HepG2 (cell line): ENCODE measurements around the gene VMA21. TPM values are rescaled to one million over a fixed set of nuclear protein-coding genes. Genes with fewer than 3 reads are reported as not detected.

Experiments
- ARNT2 ChIP-seq: sonication (generic); formaldehyde crosslinking; IDR thresholded peaks from 2 replicates; pipeline ENCODE4 v1.8.0; 2022; ENCODE audit warnings: mild to moderate bottlenecking, low read depth, missing genetic modification reagents, moderate library complexity
- EEA1 ChIP-seq: sonication (generic); formaldehyde crosslinking; IDR thresholded peaks from 2 replicates; pipeline ENCODE4 v1.5.1; 2020; ENCODE audit warnings: mild to moderate bottlenecking, missing genetic modification reagents, borderline replicate concordance
- ESRRA ChIP-seq: sonication (generic); formaldehyde crosslinking; IDR thresholded peaks from 2 replicates; pipeline ENCODE4 v1.5.1; 2020; ENCODE audit warnings: mild to moderate bottlenecking, low read depth, missing genetic modification reagents
- FOXK1 ChIP-seq: sonication (generic); formaldehyde crosslinking; IDR thresholded peaks from 2 replicates; pipeline ENCODE4 v1.4.0; 2020; ENCODE audit warnings: low read depth, missing genetic modification reagents, borderline replicate concordance
- FOXO1 ChIP-seq: sonication (generic); formaldehyde crosslinking; IDR thresholded peaks from 2 replicates; pipeline ENCODE4 v1.4.0; 2020; ENCODE audit warnings: missing genetic modification reagents
- HINFP ChIP-seq: sonication (generic); formaldehyde crosslinking; IDR thresholded peaks from 2 replicates; pipeline ENCODE4 v1.4.0; 2020; ENCODE audit warnings: low read depth, mild to moderate bottlenecking, missing genetic modification reagents
- SRF ChIP-seq: IDR thresholded peaks from 2 replicates; pipeline ENCODE4 v1.6.1; 2011; ENCODE audit warnings: mild to moderate bottlenecking, low read depth, low read length, moderate library complexity
- TCF7 ChIP-seq: sonication (generic); IDR thresholded peaks from 2 replicates; pipeline ENCODE4 v1.6.1; 2016; ENCODE audit warnings: antibody characterized with exemption, low read depth
- TFDP2 ChIP-seq: sonication (generic); formaldehyde crosslinking; IDR thresholded peaks from 2 replicates; pipeline ENCODE4 v1.4.0; 2020; ENCODE audit warnings: missing genetic modification reagents
- U2AF1 ChIP-seq: fragments of 200-400 bp; formaldehyde crosslinking; optimal IDR thresholded peaks from 2 replicates; pipeline ENCODE3; 2017; ENCODE audit warnings: mild to moderate bottlenecking, low read depth, low read length
- ZBTB49 ChIP-seq: sonication (generic); formaldehyde crosslinking; IDR thresholded peaks from 2 replicates; pipeline ENCODE4 v1.4.0; 2020; ENCODE audit warnings: missing genetic modification reagents, borderline replicate concordance
- ZNF337 ChIP-seq: sonication (generic); formaldehyde crosslinking; IDR thresholded peaks from 2 replicates; pipeline ENCODE4 v1.5.1; 2020; ENCODE audit warnings: missing genetic modification reagents, low read depth, mild to moderate bottlenecking, borderline replicate concordance
- ZNF430 ChIP-seq: sonication (generic); formaldehyde crosslinking; IDR thresholded peaks from 2 replicates; pipeline ENCODE4 v1.9.0; 2021; ENCODE audit warnings: mild to moderate bottlenecking, missing genetic modification reagents
- ZNF609 ChIP-seq: sonication (generic); formaldehyde crosslinking; IDR thresholded peaks from 2 replicates; pipeline ENCODE4 v1.4.0; 2020; ENCODE audit warnings: mild to moderate bottlenecking, missing genetic modification reagents, borderline replicate concordance
- ZNF674 ChIP-seq: sonication (generic); formaldehyde crosslinking; IDR thresholded peaks from 2 replicates; pipeline ENCODE4 v1.5.0; 2020; ENCODE audit warnings: low read depth, mild to moderate bottlenecking, missing genetic modification reagents
- ZNF780A ChIP-seq: sonication (generic); formaldehyde crosslinking; IDR thresholded peaks from 2 replicates; pipeline ENCODE4 v1.8.0; 2022; ENCODE audit warnings: mild to moderate bottlenecking, missing genetic modification reagents, moderate library complexity
- ZNF782 ChIP-seq: sonication (generic); formaldehyde crosslinking; IDR thresholded peaks from 2 replicates; pipeline ENCODE4 v1.4.0; 2020; ENCODE audit warnings: missing genetic modification reagents, mild to moderate bottlenecking, borderline replicate concordance
- ZNF788 ChIP-seq: sonication (generic); formaldehyde crosslinking; IDR thresholded peaks from 2 replicates; pipeline ENCODE4 v1.5.0; 2020; ENCODE audit warnings: mild to moderate bottlenecking, missing genetic modification reagents, borderline replicate concordance
- polyA plus RNA-seq, 8 experiments: library from polyadenylated mRNA; depleted of rRNA in 3 of 8; stranded (reverse) in 7 of 8; unstranded in 1 of 8; fragments of >200 nt; fragmentation: Illumina TruSeq in 4 of 8; extraction: Trizol in 4 of 8; gene quantifications; 2 replicates each; pipeline versions ENCODE4 v1.2.1 to v1.2.3, GENCODE V29; 2011 to 2016; ENCODE audit warnings: low read depth in 4 of 8, missing spikeins in 1 of 8, mixed read lengths in 1 of 8; ENCODE audit not compliant: insufficient read depth in 1 of 8
- total RNA-seq, 5 experiments: library from RNA; depleted of rRNA; stranded (reverse); fragments of >200 nt; fragmentation: Illumina TruSeq; extraction: Trizol; gene quantifications; 2 replicates each; pipeline ENCODE4 v1.2.3, GENCODE V29; 2016; ENCODE audit warnings: low read depth in 1 of 5

VMA21 gene
- total and polyA plus RNA-seq, 2 of the 13 experiments (the other 11 are each of a cell fraction or from before 2014, with no cell fraction given), result 20.9 to 42.4 TPM

GRCh38 chrX:151396825-151397740, at the start of gene VMA21 (continued):
- TF ChIP-seq TFDP2 (CRISPR knock-in tag), result peak; percentile 58; the same call in 1 of the 2 replicates
- TF ChIP-seq ESRRA, result no peak
- TF ChIP-seq HINFP (CRISPR knock-in tag), result no peak
- no peak for TF ChIP-seq ZBTB49 (CRISPR knock-in tag)
- no peak for TF ChIP-seq U2AF1
- TF ChIP-seq SRF, result no peak
- peak; percentile 29; the same call in 1 of the 2 replicates for TF ChIP-seq ZNF788 (CRISPR knock-in tag)
- no peak for TF ChIP-seq EEA1
- no peak for TF ChIP-seq ZNF674 (CRISPR knock-in tag)
- TF ChIP-seq ZNF430 (CRISPR knock-in tag), result no peak
- TF ChIP-seq FOXO1 (CRISPR knock-in tag), result no peak
- no peak for TF ChIP-seq ZNF609 (CRISPR knock-in tag)
- no peak for TF ChIP-seq ZNF337
- TF ChIP-seq ZNF782 (CRISPR knock-in tag), result 0 out of 2 replicates have a peak, but pooled peaks have one; percentile 6
- no peak for TF ChIP-seq ZNF780A (CRISPR knock-in tag)
- TF ChIP-seq TCF7, result no peak
- TF ChIP-seq ARNT2 (CRISPR knock-in tag), result peak; percentile 81
- no peak for TF ChIP-seq FOXK1 (CRISPR knock-in tag)
